K562 (cell line): ENCODE results near the gene SCARF2. TPM values are rescaled to one million over a fixed set of nuclear protein-coding genes. Genes with fewer than 3 reads are reported as not detected.

Source experiments
- ELF4 ChIP-seq: fragments of 450-650 bp; formaldehyde crosslinking; IDR thresholded peaks from 2 replicates; pipeline ENCODE4 v1.4.0; 2022; ENCODE audit warnings: missing genetic modification characterization
- FOXA3 ChIP-seq, 2 experiments: fragments of 450-650 bp in 1 of 2; sonication (generic) in 1 of 2; formaldehyde crosslinking; IDR thresholded peaks in 1 of 2; conservative IDR thresholded peaks in 1 of 2; 2 replicates each; pipeline versions ENCODE4 v1.4.0 to v1.8.0; 2020 to 2022; ENCODE audit warnings: mild to moderate bottlenecking in 2 of 2, missing genetic modification reagents in 1 of 2
- NR1H2 ChIP-seq: sonication (generic); formaldehyde crosslinking; IDR thresholded peaks from 2 replicates; pipeline ENCODE4 v1.4.0; 2020; ENCODE audit warnings: mild to moderate bottlenecking, missing genetic modification reagents
- polyA plus RNA-seq, 8 experiments: library from polyadenylated mRNA; depleted of rRNA in 4 of 8; stranded (reverse) in 5 of 8; unstranded in 3 of 8; fragments of >200 nt; fragmentation: Nextera tagmentation in 2 of 8; fragmentation: Illumina TruSeq in 1 of 8; extraction: Ambion mirVana in 2 of 8; extraction: Trizol in 1 of 8; gene quantifications; 2 replicates each; pipeline versions ENCODE4 v1.2.1 to v1.2.3, GENCODE V29; 2011 to 2014; ENCODE audit warnings: inconsistent platforms in 1 of 8, missing spikeins in 1 of 8
- total RNA-seq, 7 experiments: library from RNA; depleted of rRNA in 6 of 7; stranded (reverse); fragments of >200 nt in 6 of 7; fragmentation: Illumina TruSeq in 2 of 7; extraction: Trizol in 2 of 7; gene quantifications; 2 replicates each; pipeline versions ENCODE4 v1.2.1 to v1.2.3, GENCODE V29; 2011 to 2021; ENCODE audit warnings: low replicate concordance in 1 of 7
- TF ChIP-seq, protein P1 (sequence below): fragments of 250-450 bp; sonication (Bioruptor Pico); IDR thresholded peaks from 2 replicates; pipeline ENCODE4 v1.9.0; 2021; ENCODE audit warnings: mild to moderate bottlenecking, inconsistent platforms
- TF ChIP-seq, protein P2 (sequence below), 3 experiments: fragments of 200-800 bp in 1 of 3; sonication (Bioruptor generic) in 1 of 3; sonication (generic) in 1 of 3; formaldehyde crosslinking in 1 of 3; IDR thresholded peaks; 2 replicates each; pipeline versions ENCODE4 v1.6.1 to v1.8.0; 2016 to 2022; ENCODE audit warnings: mild to moderate bottlenecking in 2 of 3, missing compliant biosample characterization in 2 of 3, missing genetic modification characterization in 2 of 3, missing genetic modification reagents in 1 of 3
- TF ChIP-seq, protein P3 (sequence below): sonication (generic); formaldehyde crosslinking; IDR thresholded peaks from 2 replicates; pipeline ENCODE4 v1.8.1; 2023; ENCODE audit warnings: mild to moderate bottlenecking, missing genetic modification reagents
- TF ChIP-seq, protein P4 (sequence below): fragments of 250-450 bp; sonication (Bioruptor Pico); IDR thresholded peaks from 2 replicates; pipeline ENCODE4 v1.5.1; 2021; ENCODE audit warnings: mild to moderate bottlenecking

SCARF2 gene
- total and polyA plus RNA-seq, 9 of the 15 experiments (the other 6 are each of a cell fraction or from before 2014, with no cell fraction given) = 0.06 to 0.32 (median 0.21) TPM; not detected in 5

DNA sequence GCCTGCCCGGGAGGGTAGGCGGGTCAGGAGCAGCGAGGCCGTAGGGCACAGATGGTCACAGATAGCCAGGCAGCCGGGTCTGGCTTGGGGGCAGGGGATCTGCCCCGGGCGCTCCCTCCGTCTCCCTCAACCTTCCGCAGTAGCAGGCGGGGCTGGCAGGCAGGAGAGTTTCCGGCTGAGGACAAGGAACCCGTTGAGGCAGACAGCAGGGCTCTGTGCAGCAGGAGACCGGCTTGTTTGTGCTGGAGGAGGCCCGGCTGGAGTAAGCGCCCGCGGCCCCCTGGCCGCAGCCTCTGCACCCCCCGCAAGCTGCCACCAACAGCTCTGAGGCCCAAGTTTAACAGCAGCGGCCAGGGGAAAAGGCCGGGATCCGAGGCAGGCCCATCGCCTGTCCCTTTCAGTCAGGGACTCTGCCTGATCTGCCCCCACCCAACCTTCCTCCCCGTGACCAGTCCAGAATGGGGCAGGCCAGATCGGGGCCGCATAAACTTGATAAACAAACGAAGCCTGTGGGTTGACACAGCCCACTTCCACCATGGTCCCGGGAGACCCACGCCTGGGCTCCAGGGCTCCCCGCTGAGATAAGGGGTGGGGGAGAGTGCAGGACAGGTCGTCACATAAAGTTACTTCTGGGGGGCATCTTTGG, 13.6 kb downstream of the SCARF2 start (continued):
- TF ChIP-seq, protein P1, sequence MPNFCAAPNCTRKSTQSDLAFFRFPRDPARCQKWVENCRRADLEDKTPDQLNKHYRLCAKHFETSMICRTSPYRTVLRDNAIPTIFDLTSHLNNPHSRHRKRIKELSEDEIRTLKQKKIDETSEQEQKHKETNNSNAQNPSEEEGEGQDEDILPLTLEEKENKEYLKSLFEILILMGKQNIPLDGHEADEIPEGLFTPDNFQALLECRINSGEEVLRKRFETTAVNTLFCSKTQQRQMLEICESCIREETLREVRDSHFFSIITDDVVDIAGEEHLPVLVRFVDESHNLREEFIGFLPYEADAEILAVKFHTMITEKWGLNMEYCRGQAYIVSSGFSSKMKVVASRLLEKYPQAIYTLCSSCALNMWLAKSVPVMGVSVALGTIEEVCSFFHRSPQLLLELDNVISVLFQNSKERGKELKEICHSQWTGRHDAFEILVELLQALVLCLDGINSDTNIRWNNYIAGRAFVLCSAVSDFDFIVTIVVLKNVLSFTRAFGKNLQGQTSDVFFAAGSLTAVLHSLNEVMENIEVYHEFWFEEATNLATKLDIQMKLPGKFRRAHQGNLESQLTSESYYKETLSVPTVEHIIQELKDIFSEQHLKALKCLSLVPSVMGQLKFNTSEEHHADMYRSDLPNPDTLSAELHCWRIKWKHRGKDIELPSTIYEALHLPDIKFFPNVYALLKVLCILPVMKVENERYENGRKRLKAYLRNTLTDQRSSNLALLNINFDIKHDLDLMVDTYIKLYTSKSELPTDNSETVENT (CRISPR knock-in tag) = 0 out of 2 replicates have a peak, but pooled peaks have one; percentile 9
- TF ChIP-seq, protein P2, sequence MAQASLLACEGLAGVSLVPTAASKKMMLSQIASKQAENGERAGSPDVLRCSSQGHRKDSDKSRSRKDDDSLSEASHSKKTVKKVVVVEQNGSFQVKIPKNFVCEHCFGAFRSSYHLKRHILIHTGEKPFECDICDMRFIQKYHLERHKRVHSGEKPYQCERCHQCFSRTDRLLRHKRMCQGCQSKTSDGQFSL (CRISPR knock-in tag; IDR thresholded peaks at IDR 0.05) = peak; percentile 71
- TF ChIP-seq, protein P2 (tag; IDR thresholded peaks at IDR 0.05) = no peak
- TF ChIP-seq NR1H2 (CRISPR knock-in tag) (peak; percentile 0; the same call in 1 of the 2 replicates), ELF4 (no peak), FOXA3 (CRISPR knock-in tag; conservative IDR thresholded peaks at IDR 0.05 in 1 of 2, IDR thresholded peaks at IDR 0.05 in 1 of 2) (peak in 1 of 2 experiments; percentile 14; a peak in 1 of 4 replicates)
- TF ChIP-seq, protein P3, sequence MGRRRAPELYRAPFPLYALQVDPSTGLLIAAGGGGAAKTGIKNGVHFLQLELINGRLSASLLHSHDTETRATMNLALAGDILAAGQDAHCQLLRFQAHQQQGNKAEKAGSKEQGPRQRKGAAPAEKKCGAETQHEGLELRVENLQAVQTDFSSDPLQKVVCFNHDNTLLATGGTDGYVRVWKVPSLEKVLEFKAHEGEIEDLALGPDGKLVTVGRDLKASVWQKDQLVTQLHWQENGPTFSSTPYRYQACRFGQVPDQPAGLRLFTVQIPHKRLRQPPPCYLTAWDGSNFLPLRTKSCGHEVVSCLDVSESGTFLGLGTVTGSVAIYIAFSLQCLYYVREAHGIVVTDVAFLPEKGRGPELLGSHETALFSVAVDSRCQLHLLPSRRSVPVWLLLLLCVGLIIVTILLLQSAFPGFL (CRISPR knock-in tag) = no peak
- TF ChIP-seq, protein P4, sequence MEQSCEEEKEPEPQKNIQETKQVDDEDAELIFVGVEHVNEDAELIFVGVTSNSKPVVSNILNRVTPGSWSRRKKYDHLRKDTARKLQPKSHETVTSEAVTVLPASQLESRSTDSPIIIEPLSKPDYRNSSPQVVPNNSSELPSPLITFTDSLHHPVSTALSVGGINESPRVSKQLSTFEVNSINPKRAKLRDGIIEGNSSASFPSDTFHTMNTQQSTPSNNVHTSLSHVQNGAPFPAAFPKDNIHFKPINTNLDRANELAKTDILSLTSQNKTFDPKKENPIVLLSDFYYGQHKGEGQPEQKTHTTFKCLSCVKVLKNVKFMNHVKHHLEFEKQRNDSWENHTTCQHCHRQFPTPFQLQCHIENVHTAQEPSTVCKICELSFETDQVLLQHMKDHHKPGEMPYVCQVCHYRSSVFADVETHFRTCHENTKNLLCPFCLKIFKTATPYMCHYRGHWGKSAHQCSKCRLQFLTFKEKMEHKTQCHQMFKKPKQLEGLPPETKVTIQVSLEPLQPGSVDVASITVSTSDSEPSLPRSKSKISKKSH (CRISPR knock-in tag) = no peak
